TTC549 (cell line): Measurements from ENCODE around the gene FOXJ3.

Experiments used
- FAIRE-seq: peaks from 2 replicates; lab custom pipeline; 2012; peaks lifted over from hg19 to GRCh38; lab: Jason Lieb, UNC

The FOXJ3 gene

DNA sequence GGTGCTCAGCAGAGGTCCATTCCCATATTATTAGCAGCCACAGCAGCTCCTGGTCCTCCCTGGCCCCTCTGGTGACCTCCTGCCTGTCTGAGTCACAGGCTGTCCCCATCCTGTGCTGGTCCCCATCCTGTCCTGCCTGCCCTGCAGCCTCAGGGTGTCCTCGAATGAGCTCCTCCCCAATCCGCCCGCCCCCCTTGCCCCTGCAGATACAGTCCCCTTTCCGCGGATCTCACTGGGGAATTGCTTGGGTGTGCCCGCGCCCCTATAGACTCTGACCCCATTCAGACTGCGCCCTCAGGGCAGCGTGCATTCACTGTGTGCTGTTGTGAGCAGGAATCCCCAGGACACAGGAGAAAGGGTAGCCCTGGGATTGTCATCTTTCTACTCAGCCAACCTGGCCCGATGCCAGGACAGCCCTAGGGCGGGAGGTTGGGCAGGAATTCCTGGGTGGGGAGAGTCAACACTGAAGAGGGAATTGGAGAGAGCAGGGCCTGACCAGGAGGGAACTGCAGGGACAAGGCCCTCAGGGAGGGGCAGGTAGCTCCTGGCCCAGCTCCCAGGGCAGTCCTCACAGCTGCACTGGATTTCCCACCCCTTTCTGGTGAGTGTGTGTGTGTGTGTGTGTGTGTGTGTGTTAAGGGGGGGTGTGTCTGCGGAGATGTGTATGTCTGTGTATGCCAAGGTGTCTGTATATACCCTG lies 169.4 kb downstream of the FOXJ3 start:
- FAIRE-seq = no peak

GRCh38 chr1:42164551-42165420 lies 170.2 kb downstream of the FOXJ3 start, which contains the start of gene GUCA2A:
GUCA2A (minus strand) TSS chr1:42164745; CDS start chr1:42164712, 33 bp downstream.
- FAIRE-seq = no peak

DNA sequence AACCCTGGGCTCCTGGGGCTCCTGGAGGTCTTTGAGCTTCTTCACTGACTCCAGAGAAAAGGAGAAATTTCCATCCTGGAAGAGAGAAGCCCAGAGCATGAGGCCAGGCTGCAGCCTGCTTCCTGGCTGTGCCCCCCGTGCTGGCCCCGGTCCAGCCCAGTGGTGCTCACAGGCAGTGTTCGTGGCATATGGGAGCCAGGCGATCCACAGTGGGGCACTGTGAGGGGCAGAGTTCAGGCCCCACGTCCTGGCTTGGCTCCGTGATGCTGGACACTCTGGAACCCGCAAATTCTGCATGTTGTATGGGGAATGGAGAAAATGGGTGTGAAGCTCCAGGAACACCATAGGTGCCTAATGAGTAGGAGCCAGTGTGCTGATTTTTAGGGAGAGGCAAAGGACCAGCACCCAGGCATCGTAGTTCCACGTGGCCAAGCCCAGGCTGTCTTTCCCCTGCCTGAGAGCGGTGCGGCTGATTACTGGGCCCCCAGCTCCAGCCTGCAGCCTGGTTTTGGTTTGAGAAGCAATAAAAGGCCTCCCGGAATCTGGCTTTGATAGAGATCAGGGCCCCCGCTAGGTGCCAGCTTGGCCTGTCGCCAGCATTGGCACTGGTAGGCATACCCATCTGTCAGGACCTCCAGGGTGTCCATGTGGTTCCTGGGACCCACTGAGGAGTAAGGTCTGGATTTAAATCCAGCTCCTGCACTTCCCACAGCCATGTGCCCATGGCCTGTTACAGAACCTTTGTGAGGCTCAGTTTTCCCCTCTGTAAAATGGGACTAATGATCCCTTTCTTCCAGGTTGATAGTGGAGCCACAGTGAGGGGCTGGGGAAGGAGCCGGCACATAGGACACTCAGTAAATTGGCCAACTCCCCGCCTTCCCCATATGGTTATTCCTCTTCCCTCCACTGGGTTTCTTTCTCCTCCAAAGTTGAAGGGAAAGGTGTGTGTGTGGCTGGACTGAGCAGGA lies 171.2 kb downstream of the FOXJ3 start:
- no peak for FAIRE-seq

DNA sequence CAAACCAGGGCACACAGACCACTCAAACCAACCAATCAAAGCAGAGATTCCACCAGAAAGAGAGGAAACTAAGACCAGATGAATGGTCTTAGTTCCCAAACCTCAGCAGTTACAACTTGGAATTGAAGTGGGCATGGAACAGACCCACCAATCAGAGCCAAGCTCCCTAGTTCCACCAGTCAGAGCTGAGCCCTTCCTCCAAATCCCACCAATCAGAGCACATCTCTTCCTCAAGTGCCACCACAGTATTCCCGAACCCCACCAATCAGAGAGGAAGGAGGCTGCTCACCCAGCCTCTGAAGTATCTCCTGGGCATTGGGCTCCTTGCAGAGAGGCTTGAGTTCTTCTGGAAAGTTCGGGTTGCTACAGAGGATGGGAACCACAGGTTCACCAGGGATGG lies 171.9 kb downstream of the FOXJ3 start:
- FAIRE-seq = no peak

DNA sequence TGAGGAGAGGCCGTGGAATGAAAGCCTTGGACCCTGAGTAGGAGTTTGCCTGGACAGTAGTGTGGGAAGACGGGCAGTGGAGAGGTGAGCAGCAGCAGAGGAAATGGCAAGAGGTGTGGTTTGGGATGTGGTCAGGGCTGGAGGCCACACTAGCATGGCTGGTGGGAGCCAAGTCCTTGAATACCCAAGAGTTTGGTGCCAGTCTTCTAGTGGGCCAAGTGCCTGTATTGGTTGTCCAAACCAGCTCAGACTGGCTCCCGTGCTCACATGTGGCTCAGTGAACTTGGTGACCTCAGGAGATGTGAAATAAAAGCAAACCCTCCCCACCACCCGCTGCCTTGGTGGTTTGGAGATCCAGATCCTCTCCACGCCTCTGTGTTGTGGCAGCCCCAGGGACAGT lies 172.9 kb downstream of the FOXJ3 start:
- no peak for FAIRE-seq

DNA sequence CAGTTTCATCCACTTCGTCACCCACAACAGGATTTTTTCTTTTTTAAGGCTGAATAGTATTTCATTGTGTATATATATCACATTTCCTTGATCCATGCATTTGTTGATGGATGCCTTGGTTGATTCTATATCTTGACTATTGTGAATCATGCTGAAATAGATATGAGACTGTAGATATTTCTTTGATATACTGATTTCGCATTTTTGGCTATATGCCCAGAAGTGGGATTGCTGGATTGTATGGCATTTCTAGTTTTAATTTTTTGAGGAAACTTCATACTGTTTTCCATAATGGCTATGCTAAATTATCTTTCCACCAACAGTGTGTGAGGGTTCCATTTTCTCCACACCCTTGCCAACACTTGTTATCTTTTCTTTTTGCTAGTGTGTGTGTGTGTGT lies 176.8 kb downstream of the FOXJ3 start:
- no peak for FAIRE-seq

GRCh38 chr1:42157667-42158066 lies 177.4 kb downstream of the FOXJ3 start:
- FAIRE-seq = no peak

GRCh38 chr1:42155362-42155761 lies 179.7 kb downstream of the FOXJ3 start:
- no peak for FAIRE-seq

GRCh38 chr1:42154685-42155084 lies 180.3 kb downstream of the FOXJ3 start:
- FAIRE-seq = no peak

- no peak for FAIRE-seq
These were observed 181.4 kb downstream of the FOXJ3 start for GRCh38 chr1:42153624-42154023.

DNA sequence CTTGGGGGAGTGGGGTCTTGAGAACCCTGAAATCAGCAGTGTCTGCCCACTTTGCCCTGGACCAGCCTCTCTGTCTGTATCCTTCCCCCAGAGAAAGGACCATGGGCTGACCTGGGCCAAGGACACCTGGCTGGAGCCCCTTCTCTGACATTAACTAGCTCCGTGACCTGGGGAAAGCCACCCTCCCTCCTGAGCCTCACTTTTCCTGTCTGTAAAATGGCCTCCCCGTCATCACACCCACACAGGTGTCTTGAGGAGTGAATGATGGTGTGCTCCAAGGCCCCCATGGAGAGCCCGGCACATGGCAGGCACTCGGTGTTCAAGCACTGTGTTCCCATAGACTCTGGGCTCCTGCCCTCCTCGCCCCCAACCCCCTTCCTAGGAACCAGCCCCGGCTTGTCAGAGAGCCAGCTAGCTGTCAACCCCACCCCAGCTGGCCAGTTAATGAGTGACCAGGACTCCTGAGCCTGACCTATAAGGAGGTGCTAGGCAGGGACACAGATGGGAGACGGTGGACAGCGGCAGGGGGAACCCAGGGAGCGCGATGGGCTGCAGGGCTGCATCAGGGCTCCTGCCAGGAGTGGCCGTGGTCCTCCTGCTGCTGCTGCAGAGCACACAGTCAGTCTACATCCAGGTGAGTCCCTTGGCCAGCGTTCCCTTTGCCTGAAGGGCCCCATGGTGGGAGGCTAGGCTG lies 182.0 kb downstream of the FOXJ3 start, which contains the start of gene GUCA2B:
Gene GUCA2B, plus strand, starts transcription at position 504 of the 694 bp plus-strand sequence. Its CDS starts 41 bp downstream, at position 545.
- FAIRE-seq = no peak

DNA sequence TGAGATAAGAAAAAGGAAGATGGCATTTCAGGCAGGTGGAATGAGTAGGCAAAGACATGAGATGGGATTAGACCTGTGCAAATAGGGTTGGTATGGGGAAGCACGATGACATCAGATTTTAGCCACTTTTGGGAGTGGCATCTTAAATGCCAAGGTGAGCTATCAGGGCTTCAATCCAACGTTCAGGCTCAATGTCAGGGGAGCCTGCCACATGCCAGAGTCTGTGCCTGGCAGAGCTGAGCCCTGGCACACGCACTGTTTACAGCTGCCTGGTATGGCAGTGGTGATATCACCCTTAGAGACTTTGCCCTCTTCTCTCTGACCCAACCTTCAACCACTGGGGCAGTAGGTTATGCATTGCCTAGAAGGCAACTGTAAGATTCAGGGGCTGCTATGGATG lies 182.9 kb downstream of the FOXJ3 start:
- FAIRE-seq = no peak

DNA sequence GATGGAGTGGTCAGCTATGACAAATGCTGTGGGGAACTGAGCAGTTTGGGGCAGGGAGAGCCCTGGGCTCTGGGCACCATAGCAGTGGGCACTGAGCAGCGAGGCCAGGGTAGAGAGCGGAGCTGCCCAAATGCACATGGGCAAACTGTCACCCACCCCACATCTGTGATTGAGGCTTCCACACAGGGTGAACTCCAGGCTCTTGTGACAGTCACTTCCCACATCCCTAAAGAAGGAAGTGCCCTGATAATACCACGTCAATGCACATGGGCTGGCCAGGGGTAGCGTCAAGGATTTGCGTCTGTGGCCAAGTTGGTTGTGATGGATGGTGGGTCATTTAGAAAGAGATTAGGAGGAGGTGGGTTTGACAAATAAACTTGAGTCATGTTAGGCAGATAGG lies 184.4 kb downstream of the FOXJ3 start:
- FAIRE-seq = no peak

- FAIRE-seq = no peak
These were observed 186.9 kb downstream of the FOXJ3 start for GRCh38 chr1:42148166-42148565.

- FAIRE-seq = no peak
These were observed 188.3 kb downstream of the FOXJ3 start for GRCh38 chr1:42146626-42147320.

DNA sequence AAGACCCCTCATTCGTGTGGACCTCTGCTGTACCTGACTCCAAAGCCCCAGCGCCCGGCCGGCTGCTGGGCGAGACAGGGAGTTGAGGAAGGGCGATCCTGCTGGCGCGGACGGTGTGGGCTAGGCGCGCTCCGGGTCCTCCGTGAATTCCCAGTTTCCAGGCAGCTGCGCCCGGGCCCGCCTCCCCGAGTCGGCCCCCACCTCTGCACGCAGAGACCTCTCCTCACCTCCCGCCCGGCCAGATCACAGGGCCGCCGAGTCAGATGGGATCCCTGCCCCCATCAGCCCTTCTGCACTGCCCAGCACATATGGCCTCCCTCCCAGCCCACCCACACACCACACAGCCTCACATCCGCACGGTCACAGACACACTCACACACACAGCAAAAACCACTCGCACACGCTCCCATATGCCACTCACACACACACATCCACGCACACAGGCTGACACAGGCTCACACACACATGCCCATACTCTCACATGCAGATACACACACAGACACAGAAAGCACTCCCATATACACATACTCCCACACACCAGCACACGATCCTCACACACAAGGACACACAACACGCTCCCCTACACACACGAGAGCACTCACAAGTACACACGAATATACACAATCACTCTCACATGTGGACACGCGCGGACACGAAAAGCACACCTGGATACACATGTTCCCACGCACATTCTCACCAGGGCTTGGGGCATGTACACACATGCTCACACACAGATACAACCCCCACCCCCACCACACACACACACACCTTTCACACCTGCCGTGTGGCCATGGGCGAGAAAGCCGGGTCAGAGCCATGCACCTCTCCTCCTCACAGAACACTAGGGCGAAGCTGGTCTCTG lies 189.0 kb downstream of the FOXJ3 start:
- no peak for FAIRE-seq

GRCh38 chr1:42145389-42145716 lies 189.7 kb downstream of the FOXJ3 start:
- no peak for FAIRE-seq

- no peak for FAIRE-seq
These were observed 190.2 kb downstream of the FOXJ3 start for GRCh38 chr1:42144711-42145388.

DNA sequence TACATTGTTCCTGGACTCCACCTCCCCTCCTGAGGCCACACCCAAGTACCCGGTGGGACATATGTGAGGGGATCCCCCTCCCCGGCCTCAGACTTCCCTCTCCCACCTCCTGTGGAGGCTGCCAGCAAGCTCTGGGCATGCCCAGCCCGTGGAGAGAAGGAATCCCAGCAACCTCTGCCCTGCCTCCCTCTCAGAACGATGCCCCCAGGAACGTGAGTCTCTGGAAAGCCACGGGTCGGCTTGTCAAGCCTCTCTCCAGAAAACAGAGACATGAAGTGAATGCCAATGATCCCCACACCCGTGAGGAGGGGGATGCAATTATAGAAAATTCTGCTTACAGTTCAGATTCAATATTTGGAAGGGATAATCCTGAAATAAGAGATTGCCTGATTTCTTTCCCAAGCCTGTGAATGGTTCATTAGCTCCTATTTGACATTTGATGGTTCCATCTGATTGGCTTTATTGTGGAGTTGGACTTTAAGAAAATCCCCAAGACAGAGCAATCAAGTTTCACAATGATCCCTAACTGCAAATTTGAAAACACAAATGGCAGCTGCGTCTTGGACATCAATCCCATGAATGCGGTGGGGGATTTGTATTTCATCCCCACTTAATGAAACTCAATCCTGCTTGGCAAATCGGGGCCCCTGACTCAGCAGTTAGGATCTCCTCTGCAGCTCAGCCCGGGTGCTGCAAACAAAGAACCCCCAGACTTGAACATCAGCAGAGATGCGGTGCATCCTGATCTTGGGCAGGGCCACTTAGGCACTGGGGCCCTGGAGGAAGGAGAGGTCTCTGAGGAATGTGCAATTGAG lies 190.9 kb downstream of the FOXJ3 start:
- FAIRE-seq = no peak
